Upper lobe of right lung (tissue), 1 donor: ENCODE data around the gene ARVCF. TPM values are rescaled to one million over a fixed set of nuclear protein-coding genes. Genes with fewer than 3 reads are reported as not detected.

Experiments
- ATAC-seq: fragments of 200-7000 bp; cut with Tn5 transposase; one replicate; pipeline ENCODE4 v1.9.1; 2020; ENCODE audit warnings: mild to moderate bottlenecking, moderate library complexity
- DNase-seq: peaks from one replicate; pipeline ENCODE4 v3.0.0-alpha.2; 2020
- H3K27ac ChIP-seq: fragments of 200-600 bp; one replicate; pipeline ENCODE4 v1.8.0; 2022
- H3K27me3 ChIP-seq: fragments of 200-600 bp; one replicate; pipeline ENCODE4 v1.8.0; 2022; ENCODE audit warnings: mild to moderate bottlenecking
- H3K36me3 ChIP-seq: fragments of 200-600 bp; one replicate; pipeline ENCODE4 v1.8.0; 2022
- H3K4me1 ChIP-seq: fragments of 200-600 bp; one replicate; pipeline ENCODE4 v1.8.0; 2022
- H3K4me3 ChIP-seq: fragments of 200-600 bp; one replicate; pipeline ENCODE4 v1.8.0; 2022; ENCODE audit warnings: mild to moderate bottlenecking
- H3K9me3 ChIP-seq: fragments of 200-600 bp; one replicate; pipeline ENCODE4 v1.8.0; 2022
- CTCF ChIP-seq: fragments of 200-600 bp; IDR thresholded peaks from one replicate; pipeline ENCODE4 v1.8.0; 2022; ENCODE audit warnings: antibody characterized with exemption
- intact Hi-C: fragments of 100-400 bp; cut with DNase I; formaldehyde crosslinking; loops from one replicate; pipeline ENCODE4 v1.11.0; 2022
- total RNA-seq: library from RNA; stranded (reverse); fragmentation: NEBNext Ultra II Directional; extraction: Animal tissue kit (Norgen Biotek cat#: 25700); gene quantifications from one replicate; pipeline ENCODE4 v1.2.1, GENCODE V29; 2021
- donor health status: DM: no; HTN: yes; CAD: no; lungs with severe emphysema.

The ARVCF gene
- total RNA-seq, 1 donor from 2014 or later: 25.4 TPM

GRCh38 chr22:20002636-20003035, 14.0 kb downstream of the ARVCF start:
- ATAC-seq: no peak
- no peak for DNase-seq
- Histone ChIP-seq H3K9me3 (no peaks in the 10 kb centered on the region), H3K4me3 (no peak overlapping the region), H3K36me3 (no peaks in the 10 kb centered on the region), H3K27ac (peak overlapping the region; percentile 56), H3K4me1 (peaks cover 31% of the 10 kb centered on the region), H3K27me3 (no peaks in the 10 kb centered on the region)
- no peak for TF ChIP-seq CTCF
- intact Hi-C loops: no loop called here

- DNase-seq: no peak
- intact Hi-C loops: no loop called here
- Histone ChIP-seq H3K27ac (peak overlapping the region; percentile 56), H3K9me3 (no peaks in the 10 kb centered on the region), H3K27me3 (no peaks in the 10 kb centered on the region), H3K4me1 (peaks cover 31% of the 10 kb centered on the region), H3K36me3 (no peaks in the 10 kb centered on the region), H3K4me3 (no peak overlapping the region)
- no peak for TF ChIP-seq CTCF
- ATAC-seq: no peak
Measured at GRCh38 chr22:20002128-20002527, 14.5 kb downstream of the ARVCF start.

GRCh38 chr22:20001082-20001638, 15.5 kb downstream of the ARVCF start:
- Histone ChIP-seq H3K4me1 (peaks cover 35% of the 10 kb centered on the region), H3K27me3 (no peaks in the 10 kb centered on the region), H3K4me3 (no peak overlapping the region), H3K9me3 (no peaks in the 10 kb centered on the region), H3K27ac (peak overlapping the region; percentile 56), H3K36me3 (no peaks in the 10 kb centered on the region)
- ATAC-seq: no peak
- no peak for TF ChIP-seq CTCF
- no peak for DNase-seq
- intact Hi-C loops: no loop called here

GRCh38 chr22:20000246-20001081, 16.2 kb downstream of the ARVCF start:
- peaks cover 42% of the 10 kb centered on the region for H3K4me1 ChIP-seq
- no peaks in the 10 kb centered on the region for H3K27me3 ChIP-seq
- no peak for ATAC-seq
- peak overlapping the region; percentile 56 for H3K27ac ChIP-seq
- H3K4me3 ChIP-seq: no peak overlapping the region
- no peak for DNase-seq
- no peak for TF ChIP-seq CTCF
- intact Hi-C loops: no loop called here
- no peaks in the 10 kb centered on the region for H3K9me3 ChIP-seq
- no peaks in the 10 kb centered on the region for H3K36me3 ChIP-seq

DNA sequence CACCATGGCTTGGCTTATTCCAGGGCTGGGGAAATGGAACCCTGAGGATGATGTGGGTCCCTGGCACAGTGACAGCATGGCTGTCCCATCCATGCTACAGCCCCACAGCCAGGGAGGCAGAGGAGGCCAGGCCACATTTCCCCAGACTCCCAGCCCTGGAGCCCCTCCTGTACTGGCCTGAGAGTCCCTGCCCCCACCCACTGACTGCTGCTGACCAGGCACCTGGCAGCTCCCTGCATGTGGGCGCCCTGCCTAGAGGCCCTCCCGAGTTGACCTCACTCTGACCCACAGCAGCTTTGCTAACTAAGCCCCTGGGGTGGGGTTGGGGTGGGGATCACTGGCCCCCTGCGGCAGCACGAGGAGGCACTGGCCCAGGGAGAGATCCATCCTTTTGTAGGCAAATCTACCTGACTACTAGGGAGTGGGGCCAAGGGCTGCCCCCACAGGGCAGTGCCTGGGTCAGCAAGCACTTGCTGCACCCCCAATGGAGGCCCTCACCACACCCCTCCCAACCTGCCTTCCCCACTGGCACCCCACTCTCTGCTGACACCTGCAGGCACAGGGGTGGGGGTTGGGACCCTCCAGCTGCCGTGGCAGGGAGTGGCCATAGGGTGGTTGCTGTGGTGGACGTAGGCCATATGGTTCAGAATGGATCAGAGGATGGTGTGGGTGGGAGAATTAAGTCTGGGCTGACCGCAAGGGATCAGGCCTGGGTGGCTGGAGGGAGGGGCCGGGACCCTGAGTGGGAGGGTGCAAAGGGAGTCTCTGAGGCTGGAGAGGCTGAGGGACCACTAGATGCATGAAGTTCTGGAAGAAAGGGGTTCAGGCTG, 17.4 kb downstream of the ARVCF start:
- no peaks in the 10 kb centered on the region for H3K36me3 ChIP-seq
- no peaks in the 10 kb centered on the region for H3K9me3 ChIP-seq
- ATAC-seq (no peak), DNase-seq (no peak)
- H3K4me3 ChIP-seq: no peak overlapping the region
- no peak overlapping the region for H3K27ac ChIP-seq
- no peak for TF ChIP-seq CTCF
- H3K4me1 ChIP-seq: peaks cover 44% of the 10 kb centered on the region
- intact Hi-C loops: no loop called here
- no peaks in the 10 kb centered on the region for H3K27me3 ChIP-seq
